Lower leg skin (tissue), 3 donors: Measurements from ENCODE around the gene C17orf67.

Source experiments
- POLR2A ChIP-seq, 2 donors: fragments of 450-650 bp; IDR thresholded peaks; one replicate each; pipeline ENCODE4 v1.6.1; 2016 to 2017; ENCODE audit warnings: antibody characterized with exemption in 2 of 2, mild to moderate bottlenecking in 1 of 2, moderate library complexity in 1 of 2
- TF ChIP-seq, protein P1 (sequence below), 3 donors: fragments of 450-650 bp; IDR thresholded peaks; one replicate each; pipeline ENCODE4 v1.5.1; 2016; ENCODE audit warnings: antibody characterized with exemption in 3 of 3, mild to moderate bottlenecking in 3 of 3, moderate library complexity in 2 of 3

DNA sequence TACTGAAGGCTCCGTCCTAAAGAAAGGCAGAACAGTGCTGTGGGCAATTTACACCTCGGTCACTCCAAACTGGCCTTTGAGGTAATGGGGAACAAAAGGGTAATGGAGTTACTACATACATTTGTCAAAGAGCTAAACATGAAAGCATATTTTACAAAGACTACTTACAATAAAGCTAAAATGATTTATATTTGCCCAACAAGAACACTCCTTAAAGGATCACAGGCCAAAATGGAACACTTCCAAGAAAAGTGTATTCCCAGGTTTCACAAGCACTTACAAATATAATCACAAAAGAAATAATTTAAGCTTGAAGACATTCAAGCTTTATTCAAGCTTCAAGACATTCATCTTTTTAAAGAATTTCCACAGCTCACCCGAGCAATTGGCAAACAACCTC is 29.3 kb downstream of the C17orf67 start:
- TF ChIP-seq, protein P1, sequence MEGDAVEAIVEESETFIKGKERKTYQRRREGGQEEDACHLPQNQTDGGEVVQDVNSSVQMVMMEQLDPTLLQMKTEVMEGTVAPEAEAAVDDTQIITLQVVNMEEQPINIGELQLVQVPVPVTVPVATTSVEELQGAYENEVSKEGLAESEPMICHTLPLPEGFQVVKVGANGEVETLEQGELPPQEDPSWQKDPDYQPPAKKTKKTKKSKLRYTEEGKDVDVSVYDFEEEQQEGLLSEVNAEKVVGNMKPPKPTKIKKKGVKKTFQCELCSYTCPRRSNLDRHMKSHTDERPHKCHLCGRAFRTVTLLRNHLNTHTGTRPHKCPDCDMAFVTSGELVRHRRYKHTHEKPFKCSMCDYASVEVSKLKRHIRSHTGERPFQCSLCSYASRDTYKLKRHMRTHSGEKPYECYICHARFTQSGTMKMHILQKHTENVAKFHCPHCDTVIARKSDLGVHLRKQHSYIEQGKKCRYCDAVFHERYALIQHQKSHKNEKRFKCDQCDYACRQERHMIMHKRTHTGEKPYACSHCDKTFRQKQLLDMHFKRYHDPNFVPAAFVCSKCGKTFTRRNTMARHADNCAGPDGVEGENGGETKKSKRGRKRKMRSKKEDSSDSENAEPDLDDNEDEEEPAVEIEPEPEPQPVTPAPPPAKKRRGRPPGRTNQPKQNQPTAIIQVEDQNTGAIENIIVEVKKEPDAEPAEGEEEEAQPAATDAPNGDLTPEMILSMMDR (IDR thresholded peaks at IDR 0.05), result no peak
- TF ChIP-seq POLR2A (IDR thresholded peaks at IDR 0.05), result no peak
